PC-9 (cell line): Measurements from ENCODE around the gene GNAL. TPM values are rescaled to one million over a fixed set of nuclear protein-coding genes. Genes with fewer than 3 reads are reported as not detected.

ENCODE experiments used
- BruUV-seq: library from RNA; stranded (reverse); fragments of 400-500 nt; replicated peaks from 2 replicates; lab custom pipeline; 2021; lab: Mats Ljungman, UMichigan
- CTCF ChIA-PET: fragments of 300-600 bp; sonication (Branson Sonifier 250); formaldehyde crosslinking; loops from one replicate; lab custom pipeline; 2022; ENCODE audit warnings: antibody characterized with exemption; lab: Charles Lee
- POLR2A ChIA-PET: fragments of 300-600 bp; sonication (Branson Sonifier 250); formaldehyde crosslinking; loops from one replicate; lab custom pipeline; 2022; ENCODE audit warnings: antibody characterized with exemption; ENCODE audit not compliant: unreplicated experiment; lab: Charles Lee
- DNase-seq, 2 experiments: peaks; one replicate each; pipeline versions ENCODE4 v3.0.0 to v3.0.0-alpha.2; 2015 to 2022; ENCODE audit warnings: mixed read lengths in 1 of 2
- H2AFZ ChIP-seq: fragments of 200-600 bp; sonication (generic); 2 replicates; pipeline ENCODE4 v1.8.1; 2017; ENCODE audit warnings: antibody characterized with exemption
- H3F3A ChIP-seq: fragments of 200-600 bp; sonication (generic); 2 replicates; pipeline ENCODE4 v1.8.1; 2017; ENCODE audit warnings: antibody characterized with exemption, mild to moderate bottlenecking, low read depth; ENCODE audit not compliant: insufficient read depth
- H3K27ac ChIP-seq: fragments of 200-600 bp; sonication (generic); 2 replicates; pipeline ENCODE4 v1.6.1; 2016; ENCODE audit warnings: mixed run types
- H3K27me3 ChIP-seq: fragments of 200-600 bp; sonication (generic); 2 replicates; pipeline ENCODE4 v1.6.1; 2016; ENCODE audit warnings: low read depth, mixed run types; ENCODE audit not compliant: insufficient read depth
- H3K36me3 ChIP-seq: fragments of 200-600 bp; sonication (generic); 2 replicates; pipeline ENCODE4 v1.6.1; 2016; ENCODE audit warnings: low read depth, mixed run types
- H3K4me1 ChIP-seq: fragments of 200-600 bp; sonication (generic); replicated peaks from 2 replicates; pipeline ENCODE4 v1.6.1; 2016; ENCODE audit warnings: mixed run types; ENCODE audit not compliant: insufficient read depth
- H3K4me2 ChIP-seq: fragments of 200-600 bp; sonication (generic); 2 replicates; pipeline ENCODE4 v1.6.1; 2017; ENCODE audit warnings: mixed run types
- H3K4me3 ChIP-seq: fragments of 200-600 bp; sonication (generic); 2 replicates; pipeline ENCODE4 v1.6.1; 2016; ENCODE audit warnings: mixed run types
- H3K79me2 ChIP-seq: fragments of 200-600 bp; sonication (generic); 2 replicates; pipeline ENCODE4 v1.6.1; 2017; ENCODE audit warnings: low read depth, mixed run types
- H3K9me2 ChIP-seq: fragments of 200-600 bp; sonication (generic); 2 replicates; pipeline ENCODE4 v1.8.1; 2017; ENCODE audit warnings: mild to moderate bottlenecking; ENCODE audit not compliant: insufficient read depth
- H3K9me3 ChIP-seq: fragments of 200-600 bp; sonication (generic); 2 replicates; pipeline ENCODE4 v1.8.1; 2016; ENCODE audit warnings: low read depth; ENCODE audit not compliant: insufficient read depth
- H4K20me1 ChIP-seq: fragments of 200-600 bp; sonication (generic); 2 replicates; pipeline ENCODE4 v1.8.1; 2017; ENCODE audit not compliant: insufficient read depth
- CTCF ChIP-seq: fragments of 200-600 bp; sonication (generic); conservative IDR thresholded peaks from 2 replicates; pipeline ENCODE4 v1.6.1; 2017; ENCODE audit warnings: mixed run types, antibody characterized with exemption, mild to moderate bottlenecking, moderate library complexity
- EZH2 ChIP-seq: fragments of 200-600 bp; sonication (generic); IDR thresholded peaks from 2 replicates; pipeline ENCODE4 v1.8.0; 2017; ENCODE audit warnings: antibody characterized with exemption, low read depth
- intact Hi-C: fragments of 100-400 bp; cut with micrococcal nuclease; formaldehyde crosslinking; loops from one replicate; pipeline ENCODE4 v1.10.0; 2022; ENCODE audit not compliant: unreplicated experiment
- total RNA-seq: library from RNA; stranded (reverse); gene quantifications from 2 replicates; pipeline ENCODE4 v1.2.3, GENCODE V29; 2021

GNAL gene
- total RNA-seq, 1 experiment from 2014 or later, result 3.3 TPM

GRCh38 chr18:11849279-11849678 is 160.2 kb downstream of the GNAL start:
- DNase-seq, result no peak
- intact Hi-C loops, result loop anchor here (1.0 kb wide), 1 partner anchor 23 kb away; no protein-coding TSS in a partner anchor
- ChIA-PET POLR2A (interaction anchor here (0.6 to 0.7 kb wide), 2 partner anchors 9 to 132 kb away, joined by 3 to 4 read pairs; partner anchors contain the start of gene IMPA2), CTCF (interaction anchor here (0.7 kb wide), 1 partner anchor 116 kb away, joined by 9 read pairs; no protein-coding TSS in a partner anchor)
- peak overlapping the region; percentile 100 for H3K4me2 ChIP-seq
- peaks cover 10% of the 10 kb centered on the region; the same call in 1 of the 2 replicates for H4K20me1 ChIP-seq
- peaks cover 22% of the 10 kb centered on the region for H3F3A ChIP-seq
- H3K9me3 ChIP-seq, result no peaks in the 10 kb centered on the region
- H3K36me3 ChIP-seq, result no peaks in the 10 kb centered on the region
- H2AFZ ChIP-seq, result no peak overlapping the region; the same call in 1 of the 2 replicates
- peak overlapping the region; percentile 98; the same call in 1 of the 2 replicates for H3K4me3 ChIP-seq
- BruUV-seq, result no TSS peak
- peaks cover 34% of the 10 kb centered on the region for H3K4me1 ChIP-seq
- peaks cover 31% of the 10 kb centered on the region for H3K79me2 ChIP-seq
- peak overlapping the region; percentile 83 for H3K27ac ChIP-seq
- no peaks in the 10 kb centered on the region for H3K9me2 ChIP-seq
- H3K27me3 ChIP-seq, result no peaks in the 10 kb centered on the region
- TF ChIP-seq EZH2 (no peak), CTCF (no peak)

- ChIA-PET POLR2A (interaction anchor here (0.5 to 0.7 kb wide), 4 partner anchors 18 to 558 kb away, joined by 3 to 11 read pairs (median 5); partner anchors contain the start of gene PRELID3A), CTCF (no interaction called here)
- Histone ChIP-seq H3K36me3 (no peaks in the 10 kb centered on the region), H3K79me2 (peaks cover 38% of the 10 kb centered on the region), H3K9me2 (no peaks in the 10 kb centered on the region), H3K27ac (peak overlapping the region; percentile 83), H3K4me2 (peak overlapping the region; percentile 100), H4K20me1 (peaks cover 10% of the 10 kb centered on the region; the same call in 1 of the 2 replicates), H3K4me1 (peaks cover 34% of the 10 kb centered on the region), H3K4me3 (peak overlapping the region; percentile 98), H3F3A (peaks cover 29% of the 10 kb centered on the region), H3K27me3 (no peaks in the 10 kb centered on the region), H3K9me3 (no peaks in the 10 kb centered on the region), H2AFZ (peak overlapping the region; percentile 76)
- no peak for TF ChIP-seq EZH2
- no peak for TF ChIP-seq CTCF
- BruUV-seq, result no TSS peak
- intact Hi-C loops, result loop anchor here (1.0 kb wide), 1 partner anchor 22 kb away; no protein-coding TSS in a partner anchor
- DNase-seq, result peak; percentile 93
Observed at GRCh38 chr18:11849841-11850634, 161.0 kb downstream of the GNAL start.

- Histone ChIP-seq H3F3A (peaks cover 37% of the 10 kb centered on the region), H2AFZ (peak overlapping the region; percentile 76)
- DNase-seq, result peak in 1 of 2 experiments; percentile 45
Observed at GRCh38 chr18:11850821-11851145, 161.7 kb downstream of the GNAL start.

More at GRCh38 chr18:11850821-11851145, 161.7 kb downstream of the GNAL start:
- H3K79me2 ChIP-seq, result peaks cover 45% of the 10 kb centered on the region
- TF ChIP-seq CTCF (no peak), EZH2 (no peak)
- no peaks in the 10 kb centered on the region for H3K27me3 ChIP-seq
- H3K4me3 ChIP-seq, result peak overlapping the region; percentile 98
- no peaks in the 10 kb centered on the region for H3K9me2 ChIP-seq
- POLR2A ChIA-PET, result interaction anchor here (0.5 kb wide), 1 partner anchor 17 kb away, joined by 11 read pairs; no protein-coding TSS in a partner anchor
- BruUV-seq, result TSS peak; percentile 64
- H3K9me3 ChIP-seq, result no peaks in the 10 kb centered on the region
- no peaks in the 10 kb centered on the region for H3K36me3 ChIP-seq
- peaks cover 34% of the 10 kb centered on the region for H3K4me1 ChIP-seq
- H4K20me1 ChIP-seq, result peaks cover 10% of the 10 kb centered on the region; the same call in 1 of the 2 replicates
- peak overlapping the region; percentile 100 for H3K4me2 ChIP-seq
- peak overlapping the region; percentile 83 for H3K27ac ChIP-seq
- CTCF ChIA-PET, result no interaction called here
- intact Hi-C loops, result loop anchor here (1.0 kb wide), 2 partner anchors 10 to 42 kb away; no protein-coding TSS in a partner anchor
